ENCODE measurements around the gene FSTL4.

The FSTL4 gene

GRCh38 chr5:133277744-133278143, 334.6 kb downstream of the FSTL4 start:
- no peak for DNase-seq (ENCODE audit: insufficient read length, low spot score)
- no peak for FAIRE-seq

GRCh38 chr5:133276171-133276570, 336.2 kb downstream of the FSTL4 start:
- DNase-seq (ENCODE audit: insufficient read length, low spot score) (no peak), FAIRE-seq (no peak)

- DNase-seq (ENCODE audit: insufficient read length, low spot score) (no peak), FAIRE-seq (no peak)
Measured at GRCh38 chr5:133275631-133276030, 336.7 kb downstream of the FSTL4 start.

GRCh38 chr5:133274597-133274935, 337.8 kb downstream of the FSTL4 start:
- FAIRE-seq (no peak), DNase-seq (ENCODE audit: insufficient read length, low spot score) (no peak)

GRCh38 chr5:133273661-133274596, 338.4 kb downstream of the FSTL4 start:
- no peak for DNase-seq (ENCODE audit: insufficient read length, low spot score)
- FAIRE-seq = no peak

GRCh38 chr5:133272345-133272744, 340.0 kb downstream of the FSTL4 start:
- no peak for FAIRE-seq
- no peak for DNase-seq (ENCODE audit: insufficient read length, low spot score)

GRCh38 chr5:133271606-133272005, 340.7 kb downstream of the FSTL4 start:
- no peak for FAIRE-seq
- no peak for DNase-seq (ENCODE audit: insufficient read length, low spot score)

GRCh38 chr5:133269691-133270090, 342.6 kb downstream of the FSTL4 start:
- FAIRE-seq = no peak
- DNase-seq (ENCODE audit: insufficient read length, low spot score) = no peak

GRCh38 chr5:133267601-133268000, 344.7 kb downstream of the FSTL4 start:
- FAIRE-seq = no peak

GRCh38 chr5:133266966-133267365, 345.4 kb downstream of the FSTL4 start:
- DNase-seq (ENCODE audit: insufficient read length, low spot score) = no peak
- no peak for FAIRE-seq

More at GRCh38 chr5:133267601-133268000, 344.7 kb downstream of the FSTL4 start:
- DNase-seq (ENCODE audit: insufficient read length, low spot score) = no peak

- DNase-seq (ENCODE audit: insufficient read length, low spot score) = no peak
- no peak for FAIRE-seq
Measured at GRCh38 chr5:133266527-133266878, 345.8 kb downstream of the FSTL4 start.

- FAIRE-seq (no peak), DNase-seq (ENCODE audit: insufficient read length, low spot score) (no peak)
Measured at GRCh38 chr5:133265720-133266526, 346.4 kb downstream of the FSTL4 start.

- no peak for FAIRE-seq
- DNase-seq (ENCODE audit: insufficient read length, low spot score) = no peak
Measured at GRCh38 chr5:133265257-133265656, 347.1 kb downstream of the FSTL4 start.

GRCh38 chr5:133262690-133263089, 349.7 kb downstream of the FSTL4 start:
- DNase-seq (ENCODE audit: insufficient read length, low spot score) = no peak
- FAIRE-seq = no peak

GRCh38 chr5:133261993-133262392, 350.3 kb downstream of the FSTL4 start:
- FAIRE-seq = no peak
- DNase-seq (ENCODE audit: insufficient read length, low spot score) = no peak

GRCh38 chr5:133260715-133261114, 351.6 kb downstream of the FSTL4 start:
- DNase-seq (ENCODE audit: insufficient read length, low spot score) (no peak), FAIRE-seq (no peak)

GRCh38 chr5:133259199-133259997, 352.9 kb downstream of the FSTL4 start:
- DNase-seq (ENCODE audit: insufficient read length, low spot score) (no peak), FAIRE-seq (no peak)

GRCh38 chr5:133257977-133258376, 354.4 kb downstream of the FSTL4 start:
- DNase-seq (ENCODE audit: insufficient read length, low spot score) (no peak), FAIRE-seq (no peak)

GRCh38 chr5:133256276-133256675, 356.1 kb downstream of the FSTL4 start:
- no peak for FAIRE-seq
- DNase-seq (ENCODE audit: insufficient read length, low spot score) = no peak

- DNase-seq (ENCODE audit: insufficient read length, low spot score) = no peak
- FAIRE-seq = no peak
Measured at GRCh38 chr5:133254803-133255202, 357.5 kb downstream of the FSTL4 start.

GRCh38 chr5:133253671-133254070, 358.7 kb downstream of the FSTL4 start:
- DNase-seq (ENCODE audit: insufficient read length, low spot score) (no peak), FAIRE-seq (no peak)

All from HTR-8/SVneo (cell line).